GM19468 (cell line): ENCODE measurements around the gene PLEKHA6.
"Not testable (repeated sequence)": the region's sequence is repeated elsewhere in the genome, so short reads cannot be mapped to it uniquely, and the experiment has no call there.

Experiments
- ATAC-seq: cut with Tn5 transposase; IDR thresholded peaks from one replicate; pipeline ENCODE4 v1.9.1; 2021; ENCODE audit warnings: mild to moderate bottlenecking, moderate library complexity, moderate number of reproducible peaks; ENCODE audit not compliant: unreplicated experiment; ENCODE audit errors: extremely low read depth

PLEKHA6 gene

DNA sequence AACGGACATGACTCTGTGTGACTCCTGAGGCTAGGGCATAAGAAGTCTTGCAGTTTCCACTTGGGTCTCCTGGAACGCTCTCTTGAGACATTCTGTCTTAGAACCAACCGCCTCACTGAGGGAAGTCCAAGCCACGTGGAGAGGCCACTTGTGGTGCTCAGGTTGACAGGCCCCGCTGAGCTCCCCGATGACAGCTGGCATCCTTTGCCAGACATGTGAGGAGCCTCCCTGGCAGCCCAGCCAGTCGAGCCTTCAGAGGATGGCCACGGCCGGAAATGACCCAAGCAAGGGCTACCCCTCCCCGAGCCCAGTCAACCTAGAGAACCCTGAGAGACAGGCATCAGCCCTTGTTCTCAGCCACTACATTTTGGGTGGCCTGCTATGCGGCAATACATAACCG is 20.7 kb downstream of the PLEKHA6 start:
- no peak for ATAC-seq

DNA sequence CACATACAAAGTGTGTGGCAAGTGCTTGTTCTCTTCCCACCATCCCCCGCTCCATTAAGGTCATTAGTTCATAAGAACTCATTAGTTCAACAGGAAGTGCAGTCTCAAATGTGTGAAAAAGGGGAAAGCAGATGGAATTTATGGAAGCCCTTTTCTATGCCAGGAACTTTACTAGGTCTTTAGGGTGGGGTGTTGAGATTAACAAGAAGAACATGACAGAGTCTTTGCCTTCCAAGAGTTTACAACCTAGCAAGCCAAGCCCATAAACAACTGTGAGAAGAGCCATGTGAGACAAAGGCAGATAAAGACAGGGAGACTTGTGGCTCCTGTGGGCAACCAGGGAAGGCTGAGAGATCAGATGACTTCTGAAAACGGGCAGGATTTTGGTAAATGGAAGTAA is 21.4 kb downstream of the PLEKHA6 start:
- no peak for ATAC-seq

- ATAC-seq, result no peak
Measured at GRCh38 chr1:204337583-204337982, 22.1 kb downstream of the PLEKHA6 start.

GRCh38 chr1:204337036-204337429 is 22.7 kb downstream of the PLEKHA6 start:
- no peak for ATAC-seq

DNA sequence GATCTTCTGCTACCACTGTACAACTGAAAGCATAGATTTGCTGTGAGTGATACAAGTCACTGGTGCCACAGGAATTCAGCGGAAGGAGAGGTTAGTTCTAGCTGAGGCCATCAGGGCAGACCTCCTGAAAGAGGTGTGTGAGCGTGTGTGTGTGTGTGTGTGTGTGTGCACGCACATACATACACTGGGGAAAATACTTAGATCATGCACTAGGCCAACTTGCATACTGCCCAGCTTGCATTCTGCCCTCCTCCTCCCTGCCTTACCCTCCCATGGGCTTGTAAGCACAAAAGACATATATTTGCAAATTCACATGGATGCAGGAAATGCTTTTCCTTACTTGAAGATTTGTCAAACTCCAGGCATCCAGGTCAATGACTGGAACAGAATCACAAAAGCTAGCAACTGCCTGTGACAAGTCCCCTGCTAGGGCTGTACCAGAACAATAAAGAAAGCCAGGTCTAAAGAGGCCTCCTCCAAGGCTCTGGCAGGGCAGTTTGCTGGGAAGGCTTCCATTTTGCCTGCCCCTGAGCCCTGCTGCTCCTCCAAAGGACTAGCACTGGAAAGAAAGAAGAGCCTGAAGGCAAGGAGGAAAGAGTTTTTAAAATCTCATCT is 23.2 kb downstream of the PLEKHA6 start:
- ATAC-seq, result no peak

DNA sequence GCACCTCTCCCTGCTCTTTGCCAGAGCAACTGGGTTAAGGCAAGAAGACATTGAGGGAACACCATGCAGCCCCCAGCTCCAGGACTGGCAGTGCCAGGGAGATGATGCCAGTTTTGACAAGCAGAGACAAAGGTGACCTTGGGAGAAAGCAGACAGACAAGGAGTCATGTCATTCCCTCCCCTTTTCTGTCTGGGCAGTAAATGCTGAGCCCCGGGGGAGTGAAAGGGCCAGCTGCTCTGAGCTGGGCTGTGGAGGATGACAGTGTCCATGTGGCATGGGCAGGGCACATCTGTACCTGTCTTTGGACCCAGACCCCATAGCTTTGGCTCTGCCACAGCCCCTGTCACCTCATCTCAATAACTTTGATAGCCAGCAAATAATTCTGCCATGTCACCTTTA is 24.2 kb downstream of the PLEKHA6 start:
- ATAC-seq, result no peak

- ATAC-seq, result no peak
Measured at GRCh38 chr1:204335085-204335484, 24.6 kb downstream of the PLEKHA6 start.

- ATAC-seq, result no peak
Measured at GRCh38 chr1:204334455-204334854, 25.3 kb downstream of the PLEKHA6 start.

DNA sequence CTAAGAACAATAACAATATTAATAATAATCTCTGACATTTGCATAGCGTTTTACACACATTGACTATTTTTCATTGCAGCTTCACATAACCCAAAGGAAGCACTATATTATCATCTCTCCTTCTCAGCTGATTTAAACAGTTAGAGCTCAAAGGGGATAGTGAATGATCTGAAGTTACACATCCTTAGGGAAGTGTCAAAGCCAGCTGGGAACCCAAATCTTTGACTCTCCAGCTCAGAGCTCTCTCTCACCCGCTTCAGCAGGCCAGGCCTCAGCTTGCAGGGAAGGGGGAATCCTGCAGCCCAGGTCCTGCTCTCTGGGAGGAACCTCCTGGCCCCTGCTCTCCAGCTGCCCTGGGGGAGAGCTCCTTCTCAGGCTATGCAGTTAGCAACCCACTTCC is 26.3 kb downstream of the PLEKHA6 start:
- no peak for ATAC-seq

- no peak for ATAC-seq
Measured at GRCh38 chr1:204331847-204332487, 27.8 kb downstream of the PLEKHA6 start.

GRCh38 chr1:204331275-204331674 is 28.5 kb downstream of the PLEKHA6 start:
- no peak for ATAC-seq

- ATAC-seq, result not testable (repeated sequence)
Measured at GRCh38 chr1:204327870-204328269, 31.9 kb downstream of the PLEKHA6 start.

GRCh38 chr1:204327359-204327758 is 32.4 kb downstream of the PLEKHA6 start:
- ATAC-seq, result no peak

- ATAC-seq, result no peak
Measured at GRCh38 chr1:204326771-204327300, 32.9 kb downstream of the PLEKHA6 start.

DNA sequence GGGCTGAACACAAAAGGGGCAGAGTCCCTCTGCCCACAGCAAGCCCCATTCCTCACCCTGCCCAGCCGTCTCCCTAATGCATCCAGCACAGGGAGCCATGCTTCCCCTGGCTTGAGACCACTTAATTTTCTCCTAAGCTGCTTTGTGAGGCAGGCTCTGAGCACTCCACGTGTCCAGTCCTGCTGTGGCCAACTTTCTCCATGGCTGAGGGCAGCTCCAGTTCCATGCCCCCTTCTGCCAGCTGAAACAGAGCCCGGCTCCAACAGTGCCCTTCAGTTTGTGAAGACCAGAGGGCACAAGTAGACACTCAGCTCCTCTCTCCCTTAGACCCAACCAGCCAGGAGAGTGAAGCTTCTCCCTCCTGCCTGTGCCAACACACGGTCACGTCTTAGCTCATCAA is 33.8 kb downstream of the PLEKHA6 start:
- no peak for ATAC-seq

- ATAC-seq, result no peak
Measured at GRCh38 chr1:204323887-204324286, 35.8 kb downstream of the PLEKHA6 start.

- ATAC-seq, result no peak
Measured at GRCh38 chr1:204322339-204322868, 37.3 kb downstream of the PLEKHA6 start.

DNA sequence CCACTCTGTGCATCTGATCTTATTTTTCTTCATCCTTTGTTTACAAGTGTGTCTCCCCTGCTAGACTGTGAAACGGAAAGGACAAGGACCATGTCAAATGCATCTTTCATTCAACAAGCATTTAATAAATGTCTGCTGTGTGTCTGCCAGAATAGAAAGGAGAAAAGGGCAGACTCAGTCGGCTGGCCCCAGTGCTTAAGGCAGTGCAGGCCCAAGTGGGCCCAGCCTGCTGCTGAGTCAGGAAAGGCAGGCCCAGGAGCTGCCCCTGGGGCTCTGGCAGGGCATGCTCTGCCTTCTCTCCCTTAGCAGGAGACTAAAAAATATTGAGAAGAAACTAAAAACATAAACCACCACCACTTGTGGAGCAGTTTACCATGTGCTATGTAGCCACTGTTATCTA is 38.1 kb downstream of the PLEKHA6 start:
- ATAC-seq, result no peak

DNA sequence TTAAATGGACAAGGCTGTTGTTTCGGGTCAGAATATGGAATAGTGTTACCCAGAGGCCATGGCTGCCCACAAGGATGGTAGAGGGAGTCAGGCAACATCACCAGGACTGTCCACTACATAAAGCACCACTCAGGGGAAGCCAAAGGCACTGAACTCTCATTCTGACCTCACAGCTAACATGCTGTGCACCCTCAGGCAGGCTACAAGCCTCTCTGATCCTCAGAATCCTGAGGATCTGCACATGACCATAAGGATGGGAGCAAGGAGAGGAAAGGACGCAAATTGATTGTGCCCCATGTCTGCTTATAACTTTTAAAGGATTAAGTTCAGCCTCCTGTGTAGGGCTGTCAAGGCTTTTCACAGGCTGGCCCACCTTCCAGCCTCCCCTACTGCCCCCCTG is 38.7 kb downstream of the PLEKHA6 start:
- no peak for ATAC-seq

GRCh38 chr1:204320382-204320804 is 39.3 kb downstream of the PLEKHA6 start:
- no peak for ATAC-seq

- ATAC-seq, result no peak
Measured at GRCh38 chr1:204319462-204319861, 40.3 kb downstream of the PLEKHA6 start.

- no peak for ATAC-seq
Measured at GRCh38 chr1:204319027-204319426, 40.7 kb downstream of the PLEKHA6 start.
